ENCODE results near the gene ATP6V1G3.

ATP6V1G3 gene

DNA sequence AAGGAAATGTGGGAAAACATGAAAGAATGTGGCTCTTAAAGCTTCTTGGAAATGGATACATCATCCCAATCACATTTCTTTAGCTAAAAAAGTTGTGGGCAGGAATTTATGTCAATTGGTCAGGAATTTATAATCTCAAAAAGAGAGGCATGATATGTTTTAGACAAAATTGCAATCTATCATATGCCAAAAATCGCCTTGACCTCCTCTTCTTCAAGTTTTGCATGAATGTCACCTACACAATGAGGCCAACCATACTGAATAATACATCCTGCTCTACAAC lies 42.4 kb downstream of the ATP6V1G3 start:
- 100% methylated on average over 1 of the region's 1 CpG for WGBS
- peaks cover 14% of the 10 kb centered on the region for H3K4me1 ChIP-seq (ENCODE audit: control insufficient read depth, insufficient read depth, low read depth, low read length)
- no peak for DNase-seq
- no peak overlapping the region for H2BK5ac ChIP-seq (ENCODE audit: low read depth, low read length, poor library complexity, severe bottlenecking)
- H3K27ac ChIP-seq (ENCODE audit: low read length, poor library complexity, severe bottlenecking): peak overlapping the region; percentile 61
- H3K36me3 ChIP-seq (ENCODE audit: control insufficient read depth in 1 of 2, insufficient read depth in 2 of 2, low read depth in 1 of 2, low read length in 2 of 2): no peaks in the 10 kb centered on the region
- no peak overlapping the region for H4K8ac ChIP-seq (ENCODE audit: low read length)
- no peak overlapping the region for H3K4me2 ChIP-seq (ENCODE audit: low read length, poor library complexity, severe bottlenecking)
- H3K14ac ChIP-seq (ENCODE audit: low read length in 2 of 2): no peak overlapping the region
- no peak overlapping the region for H3K18ac ChIP-seq (ENCODE audit: low read depth in 1 of 2, low read length in 2 of 2)
- no peak overlapping the region for H3K23ac ChIP-seq (ENCODE audit: low read length in 2 of 2)
- H3K9me3 ChIP-seq (ENCODE audit: control insufficient read depth, low read length): no peaks in the 10 kb centered on the region
- no peak overlapping the region for H2AFZ ChIP-seq (ENCODE audit: low read depth, low read length)
- no peak overlapping the region for H2BK120ac ChIP-seq (ENCODE audit: low read depth, low read length)
- no peak overlapping the region for H3K4ac ChIP-seq (ENCODE audit: low read depth in 1 of 2, low read length in 2 of 2)
- no peak overlapping the region for H2BK12ac ChIP-seq (ENCODE audit: low read length in 2 of 2)
- H2BK15ac ChIP-seq (ENCODE audit: low read depth, poor library complexity, severe bottlenecking): no peak overlapping the region
- H3K27me3 ChIP-seq (ENCODE audit: control insufficient read depth in 1 of 2, insufficient read depth in 1 of 2, low read length in 2 of 2): no peaks in the 10 kb centered on the region
- H3K79me1 ChIP-seq (replicated peaks; ENCODE audit: low read length, poor library complexity, severe bottlenecking): no peaks in the 10 kb centered on the region
- no peak overlapping the region for H4K91ac ChIP-seq (ENCODE audit: low read length)
- no peak overlapping the region for H3K9ac ChIP-seq (ENCODE audit: low read length)
- no peak overlapping the region for H3K4me3 ChIP-seq (ENCODE audit: insufficient read depth in 1 of 2, low read depth in 1 of 2, low read length in 2 of 2)
- no peak overlapping the region for H2AK5ac ChIP-seq (ENCODE audit: low read length, severe bottlenecking)

- H4K91ac ChIP-seq (ENCODE audit: low read length): peak overlapping the region; percentile 18
- no peak overlapping the region for H3K4me2 ChIP-seq (ENCODE audit: low read length, poor library complexity, severe bottlenecking)
- no peaks in the 10 kb centered on the region for H3K36me3 ChIP-seq (ENCODE audit: control insufficient read depth in 1 of 2, insufficient read depth in 2 of 2, low read depth in 1 of 2, low read length in 2 of 2)
- H3K23ac ChIP-seq (ENCODE audit: low read length in 2 of 2): no peak overlapping the region
- H3K79me1 ChIP-seq (replicated peaks; ENCODE audit: low read length, poor library complexity, severe bottlenecking): no peaks in the 10 kb centered on the region
- H3K9ac ChIP-seq (ENCODE audit: low read length): peak overlapping the region; percentile 4
- no peak overlapping the region for H2BK12ac ChIP-seq (ENCODE audit: low read length in 2 of 2)
- H3K27me3 ChIP-seq (ENCODE audit: control insufficient read depth in 1 of 2, insufficient read depth in 1 of 2, low read length in 2 of 2): no peaks in the 10 kb centered on the region
- no peak overlapping the region for H3K14ac ChIP-seq (ENCODE audit: low read length in 2 of 2)
- WGBS: 65% methylated on average over 3 of the region's 3 CpGs
- no peak overlapping the region for H3K18ac ChIP-seq (ENCODE audit: low read depth in 1 of 2, low read length in 2 of 2)
- peak overlapping the region; percentile 61 for H3K27ac ChIP-seq (ENCODE audit: low read length, poor library complexity, severe bottlenecking)
- no peaks in the 10 kb centered on the region for H3K9me3 ChIP-seq (ENCODE audit: control insufficient read depth, low read length)
- H2AK5ac ChIP-seq (ENCODE audit: low read length, severe bottlenecking): no peak overlapping the region
- H3K4me3 ChIP-seq (ENCODE audit: insufficient read depth in 1 of 2, low read depth in 1 of 2, low read length in 2 of 2): no peak overlapping the region
- no peak overlapping the region for H4K8ac ChIP-seq (ENCODE audit: low read length)
- no peak overlapping the region for H2BK15ac ChIP-seq (ENCODE audit: low read depth, poor library complexity, severe bottlenecking)
- peaks cover 14% of the 10 kb centered on the region for H3K4me1 ChIP-seq (ENCODE audit: control insufficient read depth, insufficient read depth, low read depth, low read length)
- no peak overlapping the region for H3K4ac ChIP-seq (ENCODE audit: low read depth in 1 of 2, low read length in 2 of 2)
- DNase-seq: peak; percentile 40
- no peak overlapping the region for H2BK120ac ChIP-seq (ENCODE audit: low read depth, low read length)
- no peak overlapping the region for H2BK5ac ChIP-seq (ENCODE audit: low read depth, low read length, poor library complexity, severe bottlenecking)
- H2AFZ ChIP-seq (ENCODE audit: low read depth, low read length): no peak overlapping the region
These were observed 43.0 kb downstream of the ATP6V1G3 start for GRCh38 chr1:198497326-198498102.

GRCh38 chr1:198496216-198497143 lies 44.0 kb downstream of the ATP6V1G3 start:
- Histone ChIP-seq H3K9ac (ENCODE audit: low read length) (peak overlapping the region; percentile 4), H3K79me1 (replicated peaks; ENCODE audit: low read length, poor library complexity, severe bottlenecking) (no peaks in the 10 kb centered on the region), H3K9me3 (ENCODE audit: control insufficient read depth, low read length) (no peaks in the 10 kb centered on the region), H2BK120ac (ENCODE audit: low read depth, low read length) (no peak overlapping the region), H2BK5ac (ENCODE audit: low read depth, low read length, poor library complexity, severe bottlenecking) (peak overlapping the region; percentile 48), H2AFZ (ENCODE audit: low read depth, low read length) (no peak overlapping the region), H4K8ac (ENCODE audit: low read length) (peak overlapping the region; percentile 45), H3K23ac (ENCODE audit: low read length in 2 of 2) (no peak overlapping the region), H3K14ac (ENCODE audit: low read length in 2 of 2) (no peak overlapping the region), H3K4me1 (ENCODE audit: control insufficient read depth, insufficient read depth, low read depth, low read length) (peaks cover 14% of the 10 kb centered on the region), H3K4me2 (ENCODE audit: low read length, poor library complexity, severe bottlenecking) (no peak overlapping the region), H3K4me3 (ENCODE audit: insufficient read depth in 1 of 2, low read depth in 1 of 2, low read length in 2 of 2) (no peak overlapping the region), H4K91ac (ENCODE audit: low read length) (peak overlapping the region; percentile 76), H3K18ac (ENCODE audit: low read depth in 1 of 2, low read length in 2 of 2) (peak overlapping the region in 1 of 2 experiments; percentile 80), H2BK15ac (ENCODE audit: low read depth, poor library complexity, severe bottlenecking) (no peak overlapping the region), H3K4ac (ENCODE audit: low read depth in 1 of 2, low read length in 2 of 2) (no peak overlapping the region), H2AK5ac (ENCODE audit: low read length, severe bottlenecking) (peak overlapping the region; percentile 99), H3K36me3 (ENCODE audit: control insufficient read depth in 1 of 2, insufficient read depth in 2 of 2, low read depth in 1 of 2, low read length in 2 of 2) (no peaks in the 10 kb centered on the region), H3K27ac (ENCODE audit: low read length, poor library complexity, severe bottlenecking) (peak overlapping the region; percentile 86), H2BK12ac (ENCODE audit: low read length in 2 of 2) (peak overlapping the region in 1 of 2 experiments; percentile 69), H3K27me3 (ENCODE audit: control insufficient read depth in 1 of 2, insufficient read depth in 1 of 2, low read length in 2 of 2) (no peaks in the 10 kb centered on the region)
- 54% methylated on average over 4 of the region's 6 CpGs for WGBS
- peak; percentile 66 for DNase-seq

GRCh38 chr1:198495631-198496030 lies 44.8 kb downstream of the ATP6V1G3 start:
- H3K4me3 ChIP-seq (ENCODE audit: insufficient read depth in 1 of 2, low read depth in 1 of 2, low read length in 2 of 2): no peak overlapping the region
- H3K4me2 ChIP-seq (ENCODE audit: low read length, poor library complexity, severe bottlenecking): no peak overlapping the region
- H3K9me3 ChIP-seq (ENCODE audit: control insufficient read depth, low read length): no peaks in the 10 kb centered on the region
- no peak overlapping the region for H2BK5ac ChIP-seq (ENCODE audit: low read depth, low read length, poor library complexity, severe bottlenecking)
- peak; percentile 3 for DNase-seq
- H4K91ac ChIP-seq (ENCODE audit: low read length): no peak overlapping the region
- no peak overlapping the region for H2AK5ac ChIP-seq (ENCODE audit: low read length, severe bottlenecking)
- no peak overlapping the region for H3K14ac ChIP-seq (ENCODE audit: low read length in 2 of 2)
- no peak overlapping the region for H3K4ac ChIP-seq (ENCODE audit: low read depth in 1 of 2, low read length in 2 of 2)
- 47% methylated on average over 2 of the region's 3 CpGs for WGBS
- peaks cover 14% of the 10 kb centered on the region for H3K4me1 ChIP-seq (ENCODE audit: control insufficient read depth, insufficient read depth, low read depth, low read length)
- H3K27me3 ChIP-seq (ENCODE audit: control insufficient read depth in 1 of 2, insufficient read depth in 1 of 2, low read length in 2 of 2): no peaks in the 10 kb centered on the region
- H2BK120ac ChIP-seq (ENCODE audit: low read depth, low read length): no peak overlapping the region
- H3K27ac ChIP-seq (ENCODE audit: low read length, poor library complexity, severe bottlenecking): no peak overlapping the region
- H3K79me1 ChIP-seq (replicated peaks; ENCODE audit: low read length, poor library complexity, severe bottlenecking): no peaks in the 10 kb centered on the region
- no peaks in the 10 kb centered on the region for H3K36me3 ChIP-seq (ENCODE audit: control insufficient read depth in 1 of 2, insufficient read depth in 2 of 2, low read depth in 1 of 2, low read length in 2 of 2)
- H3K18ac ChIP-seq (ENCODE audit: low read depth in 1 of 2, low read length in 2 of 2): no peak overlapping the region
- no peak overlapping the region for H2AFZ ChIP-seq (ENCODE audit: low read depth, low read length)
- H2BK15ac ChIP-seq (ENCODE audit: low read depth, poor library complexity, severe bottlenecking): no peak overlapping the region
- H2BK12ac ChIP-seq (ENCODE audit: low read length in 2 of 2): no peak overlapping the region
- no peak overlapping the region for H3K9ac ChIP-seq (ENCODE audit: low read length)
- no peak overlapping the region for H3K23ac ChIP-seq (ENCODE audit: low read length in 2 of 2)
- H4K8ac ChIP-seq (ENCODE audit: low read length): no peak overlapping the region

All from mesenchymal stem cell (in vitro differentiated cells and primary cell).